CD4-positive, alpha-beta T cell treated with Interleukin-12 subunit alpha and Interleukin-12 subunit beta, for 1 hour (primary cell): Measurements from ENCODE around the gene HAPLN2.
A peak's percentile ranks its signal among the peaks of the same experiment; 100 is the strongest.
"Not testable (repeated sequence)": the region's sequence is repeated elsewhere in the genome, so short reads cannot be mapped to it uniquely, and the experiment has no call there.

Source experiments
- DNase-seq: peaks from one replicate; pipeline ENCODE4 v3.0.0-alpha.2; 2020

The HAPLN2 gene

GRCh38 chr1:156592158-156592909 is 26.9 kb upstream of the HAPLN2 start:
- DNase-seq, result no peak

GRCh38 chr1:156592910-156593660 is 26.1 kb upstream of the HAPLN2 start:
- no peak for DNase-seq

- DNase-seq, result no peak
These were observed 25.6 kb upstream of the HAPLN2 start for GRCh38 chr1:156593661-156593989.

- DNase-seq, result no peak
These were observed 25.0 kb upstream of the HAPLN2 start for GRCh38 chr1:156594190-156594589.

- no peak for DNase-seq
These were observed 24.2 kb upstream of the HAPLN2 start for GRCh38 chr1:156595016-156595415.

GRCh38 chr1:156596426-156596825 is 22.8 kb upstream of the HAPLN2 start:
- no peak for DNase-seq

GRCh38 chr1:156598125-156598524 is 21.1 kb upstream of the HAPLN2 start:
- no peak for DNase-seq

- DNase-seq, result no peak
These were observed 20.3 kb upstream of the HAPLN2 start for GRCh38 chr1:156598731-156599432.

GRCh38 chr1:156599811-156600210 is 19.4 kb upstream of the HAPLN2 start:
- peak; percentile 45 for DNase-seq

GRCh38 chr1:156600733-156601121 is 18.5 kb upstream of the HAPLN2 start:
- DNase-seq, result no peak

- peak; percentile 85 for DNase-seq
These were observed 17.9 kb upstream of the HAPLN2 start, which contains the start of gene GPATCH4 for GRCh38 chr1:156601122-156601830. Gene GPATCH4 (minus strand): TSS chr1:156601479.

- no peak for DNase-seq
These were observed 17.3 kb upstream of the HAPLN2 start for GRCh38 chr1:156601892-156602291.

- peak; percentile 31 for DNase-seq
These were observed 16.6 kb upstream of the HAPLN2 start for GRCh38 chr1:156602557-156602993.

- not testable (repeated sequence) for DNase-seq
These were observed 11.9 kb upstream of the HAPLN2 start for GRCh38 chr1:156607344-156607743.

- peak; percentile 80 for DNase-seq
These were observed 11.1 kb upstream of the HAPLN2 start for GRCh38 chr1:156608036-156608674.

- DNase-seq, result peak; percentile 71
These were observed 10.2 kb upstream of the HAPLN2 start for GRCh38 chr1:156608981-156609380.

GRCh38 chr1:156610072-156610471 is 9.1 kb upstream of the HAPLN2 start:
- not testable (repeated sequence) for DNase-seq

- no peak for DNase-seq
These were observed 6.5 kb upstream of the HAPLN2 start for GRCh38 chr1:156612666-156613065.

- DNase-seq, result no peak
These were observed 3.3 kb upstream of the HAPLN2 start for GRCh38 chr1:156615946-156616345.

GRCh38 chr1:156616463-156616862 is 2.8 kb upstream of the HAPLN2 start:
- no peak for DNase-seq

- DNase-seq, result no peak
These were observed 354 bp downstream of the HAPLN2 start for GRCh38 chr1:156619582-156619955.

GRCh38 chr1:156622581-156623297 is 3.5 kb downstream of the HAPLN2 start:
- no peak for DNase-seq
